ENCODE measurements around the gene FLNA. TPM values are rescaled to one million over a fixed set of nuclear protein-coding genes. Genes with fewer than 3 reads are reported as not detected.

FLNA gene
- total and polyA plus RNA-seq, 2 donors (not counting 3 experiments of a cell fraction or from before 2014, with no cell fraction given): 658 to 1,474 TPM

- dilution Hi-C loops (cut with MboI; ENCODE audit: extremely low pct_ligation_motif_present, low sequenced_read_pairs) (no loop called here), intact Hi-C loops (cut with micrococcal nuclease) (no loop called here)
- no peak overlapping the region for H3K4me2 ChIP-seq (ENCODE audit: insufficient read depth, low read length)
- H3K79me2 ChIP-seq (ENCODE audit: control insufficient read depth, insufficient read depth, low read length): no peaks in the 10 kb centered on the region
- FAIRE-seq (no peak), DNase-seq (ENCODE audit: low read depth, low spot score) (no peak)
- H3K4me3 ChIP-seq (replicated peaks in 1 of 3; ENCODE audit: insufficient read depth in 1 of 3, low read depth in 1 of 3, low read length in 3 of 3): no peak overlapping the region
- H3K9ac ChIP-seq (replicated peaks; ENCODE audit: extremely low read depth, insufficient read depth, low read length): no peak overlapping the region
- no peaks in the 10 kb centered on the region for H3K9me3 ChIP-seq (replicated peaks; ENCODE audit: control insufficient read depth, insufficient read depth, low read length)
- H3K4me1 ChIP-seq (ENCODE audit: control insufficient read depth, extremely low read depth, insufficient read depth, low read length): no peaks in the 10 kb centered on the region
- BruUV-seq (replicated peaks): no TSS peak
- no peaks in the 10 kb centered on the region for H3K27me3 ChIP-seq (ENCODE audit: control insufficient read depth in 2 of 2, insufficient read depth in 2 of 2, low read length in 2 of 2)
- H3K36me3 ChIP-seq (ENCODE audit: control insufficient read depth in 2 of 2, extremely low read depth in 1 of 2, insufficient read depth in 2 of 2, low read length in 2 of 2): peaks cover 5 to 62% of the 10 kb centered on the region in 2 experiments
- POLR2A ChIA-PET: no interaction called here
- no peak overlapping the region for H3K27ac ChIP-seq (ENCODE audit: insufficient read depth, low read depth, low read length)
- no peaks in the 10 kb centered on the region for H3K9me1 ChIP-seq (replicated peaks; ENCODE audit: control insufficient read depth, extremely low read depth, insufficient read depth, low read length)
- CTCF ChIA-PET: no interaction called here
- no peak overlapping the region for H2AFZ ChIP-seq (ENCODE audit: low read depth, low read length)
- no peaks in the 10 kb centered on the region for H4K20me1 ChIP-seq (replicated peaks; ENCODE audit: control insufficient read depth, extremely low read depth, insufficient read depth, low read length)
- no peak for TF ChIP-seq MYC (IDR thresholded peaks at IDR 0.05; ENCODE audit: low read depth, low read length)
- TF ChIP-seq FOS (IDR thresholded peaks at IDR 0.05; ENCODE audit: borderline replicate concordance, insufficient read depth, low read length): no peak
- no peak for TF ChIP-seq POLR2A (IDR thresholded peaks at IDR 0.05; ENCODE audit: low read depth, low read length)
- TF ChIP-seq GATA2 (IDR thresholded peaks at IDR 0.05; ENCODE audit: insufficient read depth, insufficient read length, low read depth, low read length): no peak
- TF ChIP-seq JUN (IDR thresholded peaks at IDR 0.05; ENCODE audit: borderline replicate concordance, insufficient read depth, insufficient read length, low read depth): no peak
- TF ChIP-seq MAX (IDR thresholded peaks at IDR 0.05; ENCODE audit: insufficient read depth, insufficient read length): no peak
- TF ChIP-seq CTCF (IDR thresholded peaks at IDR 0.05; ENCODE audit: extremely low read depth in 1 of 2, insufficient read depth in 1 of 2, low read depth in 1 of 2, low read length in 2 of 2): no peak
- no peak for TF ChIP-seq POLR2AphosphoS5 (IDR thresholded peaks at IDR 0.05; ENCODE audit: insufficient read depth, low read depth, low read length)
- TF ChIP-seq EZH2 (IDR thresholded peaks at IDR 0.05; ENCODE audit: borderline replicate concordance, low read depth, low read length, severe bottlenecking): no peak
Measured at GRCh38 chrX:154349979-154350378, 24.5 kb downstream of the FLNA start.
